Endodermal cell (in vitro differentiated cells): Measurements from ENCODE around the gene TBL1X. TPM values are rescaled to one million over a fixed set of nuclear protein-coding genes. Genes with fewer than 3 reads are reported as not detected.

Experiments used
- DNase-seq: peaks from one replicate; pipeline ENCODE4 v3.0.0-alpha.2; 2017
- H3K27ac ChIP-seq: 2 replicates; pipeline ENCODE4 v1.5.1; 2013; ENCODE audit warnings: mild to moderate bottlenecking, low read depth, low read length, moderate library complexity
- H3K27me3 ChIP-seq: 2 replicates; pipeline ENCODE4 v1.6.1; 2013; ENCODE audit warnings: mild to moderate bottlenecking, low read length, moderate library complexity; ENCODE audit not compliant: insufficient read depth, control insufficient read depth, poor library complexity, severe bottlenecking
- H3K36me3 ChIP-seq: 2 replicates; pipeline ENCODE4 v1.7.0; 2013; ENCODE audit warnings: mild to moderate bottlenecking, low read length, moderate library complexity; ENCODE audit not compliant: control insufficient read depth, insufficient read depth
- H3K4me1 ChIP-seq: one replicate; pipeline ENCODE4 v1.7.0; 2013; ENCODE audit warnings: low read length; ENCODE audit not compliant: control insufficient read depth, insufficient read depth
- H3K4me3 ChIP-seq: 2 replicates; pipeline ENCODE4 v1.5.1; 2013; ENCODE audit warnings: mild to moderate bottlenecking, low read length, moderate library complexity
- H3K9ac ChIP-seq: 2 replicates; pipeline ENCODE4 v1.6.1; 2013; ENCODE audit warnings: mild to moderate bottlenecking, low read length, moderate library complexity; ENCODE audit not compliant: poor library complexity, severe bottlenecking; ENCODE audit errors: extremely low read depth
- H3K9me3 ChIP-seq: 2 replicates; pipeline ENCODE4 v1.6.1; 2013; ENCODE audit warnings: mild to moderate bottlenecking, low read length, moderate library complexity; ENCODE audit not compliant: control insufficient read depth
- H3K27ac Mint-ChIP-seq: 2 replicates; pipeline ENCODE4 v1.8.0; 2020; ENCODE audit warnings: mixed read lengths
- H3K27me3 Mint-ChIP-seq: 2 replicates; pipeline ENCODE4 v1.8.0; 2021; ENCODE audit warnings: mild to moderate bottlenecking, mixed read lengths; ENCODE audit not compliant: insufficient read depth
- H3K36me3 Mint-ChIP-seq: 2 replicates; pipeline ENCODE4 v1.8.0; 2020; ENCODE audit warnings: low read depth, mixed read lengths
- H3K4me1 Mint-ChIP-seq: 2 replicates; pipeline ENCODE4 v1.8.0; 2020; ENCODE audit warnings: mixed read lengths
- H3K4me3 Mint-ChIP-seq: 2 replicates; pipeline ENCODE4 v1.8.0; 2020; ENCODE audit warnings: mild to moderate bottlenecking, moderate library complexity, mixed read lengths
- H3K9me3 Mint-ChIP-seq: 2 replicates; pipeline ENCODE4 v1.8.0; 2020; ENCODE audit warnings: mild to moderate bottlenecking, mixed read lengths
- WGBS, 2 experiments: methylation state at CpG; one replicate each; pipeline versions ENCODE4 v1.1.5 to v1.1.7; 2013; ENCODE audit warnings: missing lambda C conversion rate in 2 of 2, mixed read lengths in 1 of 2; ENCODE audit not compliant: insufficient coverage in 1 of 2, insufficient read length in 1 of 2; 5-methylcytosine and 5-hydroxymethylcytosine counted together
- total RNA-seq, 2 donors: library from RNA; stranded (reverse); fragmentation: NEBNext Ultra II Directional in 1 of 2; extraction: Animal tissue kit (Norgen Biotek cat#: 25700) in 1 of 2; gene quantifications; 2 replicates in 1 of 2; 3 replicates in 1 of 2; pipeline ENCODE4 v1.2.1, GENCODE V29; 2021
- TF ChIP-seq, protein P1 (sequence below): fragments of 200-600 bp; sonication (generic); conservative IDR thresholded peaks from 2 replicates; pipeline ENCODE4 v1.5.0; 2021; ENCODE audit warnings: antibody characterized with exemption, mild to moderate bottlenecking

TBL1X gene
- total RNA-seq, 2 donors from 2014 or later = 19.1 to 24.1 TPM

DNA sequence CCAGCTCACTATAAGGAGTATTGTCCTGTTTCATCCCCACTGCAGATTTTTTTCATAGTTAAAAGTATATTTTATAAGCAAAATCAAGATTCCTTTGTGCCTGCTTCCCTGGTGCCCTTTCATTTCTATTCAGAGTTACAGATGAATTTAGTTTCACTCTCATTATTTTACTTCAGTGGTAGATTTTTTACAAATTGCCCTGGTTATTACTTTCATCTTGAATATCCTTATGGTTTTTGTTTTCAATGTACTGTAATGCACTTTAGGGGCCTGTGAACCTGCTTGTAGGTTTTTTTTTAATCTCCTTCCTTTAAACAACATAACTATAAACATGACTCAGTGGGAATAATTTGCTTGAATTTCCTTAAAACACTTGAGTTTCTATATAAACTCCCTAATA lies 174.0 kb downstream of the TBL1X start:
- H3K4me1 Mint-ChIP-seq = peaks cover 6% of the 10 kb centered on the region
- H3K27ac Mint-ChIP-seq = no peak overlapping the region
- no peaks in the 10 kb centered on the region for H3K9me3 ChIP-seq
- peaks cover 41% of the 10 kb centered on the region for H3K9me3 Mint-ChIP-seq
- no peak overlapping the region for H3K4me3 Mint-ChIP-seq
- peaks cover 5% of the 10 kb centered on the region for H3K36me3 Mint-ChIP-seq
- H3K27me3 ChIP-seq = no peaks in the 10 kb centered on the region
- TF ChIP-seq, protein P1, sequence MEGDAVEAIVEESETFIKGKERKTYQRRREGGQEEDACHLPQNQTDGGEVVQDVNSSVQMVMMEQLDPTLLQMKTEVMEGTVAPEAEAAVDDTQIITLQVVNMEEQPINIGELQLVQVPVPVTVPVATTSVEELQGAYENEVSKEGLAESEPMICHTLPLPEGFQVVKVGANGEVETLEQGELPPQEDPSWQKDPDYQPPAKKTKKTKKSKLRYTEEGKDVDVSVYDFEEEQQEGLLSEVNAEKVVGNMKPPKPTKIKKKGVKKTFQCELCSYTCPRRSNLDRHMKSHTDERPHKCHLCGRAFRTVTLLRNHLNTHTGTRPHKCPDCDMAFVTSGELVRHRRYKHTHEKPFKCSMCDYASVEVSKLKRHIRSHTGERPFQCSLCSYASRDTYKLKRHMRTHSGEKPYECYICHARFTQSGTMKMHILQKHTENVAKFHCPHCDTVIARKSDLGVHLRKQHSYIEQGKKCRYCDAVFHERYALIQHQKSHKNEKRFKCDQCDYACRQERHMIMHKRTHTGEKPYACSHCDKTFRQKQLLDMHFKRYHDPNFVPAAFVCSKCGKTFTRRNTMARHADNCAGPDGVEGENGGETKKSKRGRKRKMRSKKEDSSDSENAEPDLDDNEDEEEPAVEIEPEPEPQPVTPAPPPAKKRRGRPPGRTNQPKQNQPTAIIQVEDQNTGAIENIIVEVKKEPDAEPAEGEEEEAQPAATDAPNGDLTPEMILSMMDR = no peak
- no peak overlapping the region for H3K27ac ChIP-seq
- no peak overlapping the region for H3K9ac ChIP-seq
- no peak for DNase-seq
- H3K27me3 Mint-ChIP-seq = no peaks in the 10 kb centered on the region
- H3K4me3 ChIP-seq = no peak overlapping the region
- H3K36me3 ChIP-seq = no peaks in the 10 kb centered on the region
- H3K4me1 ChIP-seq = no peaks in the 10 kb centered on the region

DNA sequence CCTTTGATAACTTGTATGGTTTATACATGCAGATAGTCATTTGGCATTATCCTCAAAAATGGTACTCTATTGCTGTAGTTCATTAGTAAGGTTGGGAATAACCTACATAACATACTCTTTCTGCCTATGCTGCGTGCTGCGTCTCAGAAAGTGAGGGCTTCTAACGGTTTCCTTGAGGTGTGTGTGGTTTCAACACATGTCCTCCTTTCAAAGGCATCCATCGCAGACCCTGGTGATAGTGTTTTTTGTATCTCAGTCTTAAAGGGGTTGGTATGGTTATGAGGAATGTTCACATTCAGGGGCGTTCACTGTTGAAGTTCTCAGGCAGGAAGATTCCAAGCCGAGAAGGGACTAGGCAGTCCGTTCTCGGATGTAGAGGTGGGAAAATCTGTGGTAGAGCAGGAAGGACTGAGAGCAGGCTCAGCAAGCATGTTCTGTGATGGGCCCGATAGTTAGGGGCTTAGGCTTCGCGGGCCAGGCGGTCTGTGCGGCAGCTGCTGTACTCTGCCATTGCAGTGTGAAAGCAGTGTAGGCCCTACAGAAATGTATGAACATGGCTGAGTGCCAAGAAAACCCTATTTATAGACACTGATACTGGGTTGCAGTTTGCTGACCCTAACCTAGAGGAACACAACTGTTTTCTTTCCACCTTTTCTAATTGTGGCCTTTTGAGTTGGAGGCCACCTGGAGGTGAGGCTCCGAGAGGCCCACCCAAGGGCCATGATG lies 177.6 kb downstream of the TBL1X start:
- no peak for DNase-seq
- Histone ChIP-seq H3K27me3 (no peaks in the 10 kb centered on the region), H3K36me3 (no peaks in the 10 kb centered on the region), H3K27ac (no peak overlapping the region), H3K4me3 (no peak overlapping the region), H3K4me1 (no peaks in the 10 kb centered on the region), H3K9ac (no peak overlapping the region), H3K9me3 (no peaks in the 10 kb centered on the region)
- Mint-ChIP-seq H3K9me3 (peaks cover 43% of the 10 kb centered on the region), H3K4me3 (no peak overlapping the region), H3K27ac (no peak overlapping the region), H3K4me1 (peaks cover 2% of the 10 kb centered on the region), H3K27me3 (no peaks in the 10 kb centered on the region), H3K36me3 (peaks cover under 1% of the 10 kb centered on the region)
- 67 to 87% methylated on average over 3 to 14 of the region's 14 CpGs for WGBS, 2 experiments
- TF ChIP-seq, protein P1 = no peak

DNA sequence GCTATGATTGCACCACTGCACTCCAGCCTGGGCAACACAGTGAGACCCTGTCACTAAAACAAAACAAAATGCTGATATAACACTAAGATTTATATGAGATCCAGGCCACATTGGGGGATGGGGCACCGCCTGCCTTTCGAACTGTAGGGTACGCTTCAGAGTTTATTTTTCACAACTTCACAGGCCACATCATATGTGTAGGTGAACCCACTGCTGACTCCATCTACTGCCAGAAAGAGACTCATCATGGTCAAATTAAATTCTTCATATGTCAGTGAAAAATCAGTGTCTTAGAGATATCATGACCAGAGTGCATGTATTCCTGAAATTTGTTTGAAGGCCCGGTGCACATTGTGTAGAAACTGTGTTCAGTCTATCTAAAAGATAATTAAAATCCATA lies 178.9 kb downstream of the TBL1X start:
- no peaks in the 10 kb centered on the region for H3K36me3 ChIP-seq
- H3K27me3 ChIP-seq = no peaks in the 10 kb centered on the region
- no peaks in the 10 kb centered on the region for H3K4me1 Mint-ChIP-seq
- H3K27ac Mint-ChIP-seq = no peak overlapping the region
- TF ChIP-seq, protein P1 = no peak
- H3K4me1 ChIP-seq = no peaks in the 10 kb centered on the region
- no peak for DNase-seq
- 96% methylated on average over 4 of the region's 4 CpGs; no CpG with 5 or more reads in 1 of the 2 experiments for WGBS, 2 experiments
- H3K27me3 Mint-ChIP-seq = no peaks in the 10 kb centered on the region
- H3K4me3 ChIP-seq = no peak overlapping the region
- H3K9ac ChIP-seq = no peak overlapping the region
- no peak overlapping the region for H3K27ac ChIP-seq
- H3K9me3 Mint-ChIP-seq = peaks cover 50% of the 10 kb centered on the region
- no peaks in the 10 kb centered on the region for H3K9me3 ChIP-seq
- no peak overlapping the region for H3K4me3 Mint-ChIP-seq
- no peaks in the 10 kb centered on the region for H3K36me3 Mint-ChIP-seq
